Adrenal gland (tissue), 12 donors: ENCODE data around the gene SLC9C1. TPM values are rescaled to one million over a fixed set of nuclear protein-coding genes. Genes with fewer than 3 reads are reported as not detected.

Experiments used
- DNase-seq, 7 donors: peaks; one replicate each; pipeline ENCODE4 v3.0.0-alpha.2; 2019 to 2020
- H3K27ac ChIP-seq, 5 donors: fragments of 200-600 bp; sonication (generic) in 4 of 5; 1 replicate in 3 of 5; 2 replicates in 2 of 5; pipeline versions ENCODE4 v1.5.1 to v1.8.0; 2016 to 2020; ENCODE audit warnings: mild to moderate bottlenecking in 1 of 5
- H3K27me3 ChIP-seq: fragments of 200-600 bp; 2 replicates; pipeline ENCODE4 v1.8.0; 2021
- H3K36me3 ChIP-seq, 2 donors: fragments of 200-600 bp; replicated peaks in 1 of 2; 1 replicate in 1 of 2; 2 replicates in 1 of 2; pipeline versions ENCODE4 v1.5.1 to v1.8.0; 2018 to 2022
- H3K4me1 ChIP-seq, 2 donors: fragments of 200-600 bp; replicated peaks in 1 of 2; 1 replicate in 1 of 2; 2 replicates in 1 of 2; pipeline versions ENCODE4 v1.5.1 to v1.8.0; 2018 to 2021
- H3K4me3 ChIP-seq, 4 donors: fragments of 200-600 bp; sonication (generic) in 3 of 4; one replicate each; pipeline ENCODE4 v1.5.1; 2016 to 2018
- H3K9me3 ChIP-seq, 3 donors: fragments of 200-600 bp; sonication (generic) in 1 of 3; replicated peaks in 1 of 3; 1 replicate in 2 of 3; 2 replicates in 1 of 3; pipeline versions ENCODE4 v1.5.1 to v1.8.0; 2016 to 2021
- CTCF ChIP-seq, 6 experiments: fragments of 450-650 bp in 4 of 6; fragments of 200-600 bp in 2 of 6; sonication (generic) in 1 of 6; IDR thresholded peaks; 1 replicate in 5 of 6; 2 replicates in 1 of 6; pipeline versions ENCODE4 v1.5.1 to v1.8.0; 2016 to 2021; ENCODE audit warnings: antibody characterized with exemption in 6 of 6, mild to moderate bottlenecking in 2 of 6, moderate library complexity in 1 of 6
- POLR2A ChIP-seq, 2 donors: fragments of 450-650 bp; IDR thresholded peaks; one replicate each; pipeline ENCODE4 v1.6.1; 2017; ENCODE audit warnings: antibody characterized with exemption in 2 of 2, mild to moderate bottlenecking in 2 of 2, moderate library complexity in 1 of 2
- WGBS, 4 donors: extraction: QIAGEN DNeasy Blood & Tissue Kit in 2 of 4; methylation state at CpG; one replicate each; pipeline versions ENCODE4 v1.1.5 to v1.1.7; 2013 to 2017; 5-methylcytosine and 5-hydroxymethylcytosine counted together
- intact Hi-C, 2 donors: fragments of 100-400 bp; cut with DNase I; formaldehyde crosslinking; loops; one replicate each; pipeline versions ENCODE4 v1.14.1 to v1.15.0; 2022 to 2023
- polyA plus RNA-seq, 3 donors: library from polyadenylated mRNA; stranded (reverse); fragments of 200-250 nt in 2 of 3; fragments of 350-450 nt in 1 of 3; fragmentation: Illumina TruSeq in 1 of 3; extraction: RNeasy Lipid Tissue Mini Kit (QIAGEN cat#74804) in 1 of 3; gene quantifications; one replicate each; pipeline ENCODE4 v1.2.3, GENCODE V29; 2013 to 2014
- total RNA-seq, 9 donors: library from RNA; depleted of rRNA in 4 of 9; stranded (reverse); fragments of >200 nt in 4 of 9; fragments of 120-200 nt in 1 of 9; fragmentation: NEBNext Ultra II Directional in 1 of 9; extraction: Animal tissue kit (Norgen Biotek cat#: 25700) in 1 of 9; gene quantifications; one replicate each; pipeline versions ENCODE4 v1.1.0 to v1.2.4, GENCODE V29; 2013 to 2023
- donor health status: healthy with polysubstance abuse.
- donor health status: Bipolar disorder and iron deficiency.
- donor health status: DM: yes; HTN: yes; CAD: no.
- donor health status: DM: no; HTN: no; CAD: no.
- donor health status: DM: no; HTN: no; CAD: no.
- donor health status: DM: yes; HTN: yes; CAD: no.

SLC9C1 gene
- total and polyA plus RNA-seq, 12 donors: 0.72 TPM; not detected in 11

GRCh38 chr3:112333381-112334317 lies 39.6 kb upstream of the SLC9C1 start:
- DNase-seq: no peak
- Histone ChIP-seq H3K27me3 (no peaks in the 10 kb centered on the region), H3K27ac (peak overlapping the region in 2 of 5 donors; percentile 12 to 80), H3K9me3 (peaks cover 0 to 5% (median 0%) of the 10 kb centered on the region in 3 donors), H3K4me1 (no peaks in the 10 kb centered on the region), H3K36me3 (no peaks in the 10 kb centered on the region), H3K4me3 (peak overlapping the region in 2 of 4 donors; percentile 4 to 41)
- TF ChIP-seq CTCF (IDR thresholded peaks at IDR 0.05) (no peak), POLR2A (IDR thresholded peaks at IDR 0.05) (no peak)
- intact Hi-C loops: no loop called here
- WGBS, 4 donors: 8 to 51% (median 33%) methylated on average over 11 to 23 of the region's 23 CpGs

GRCh38 chr3:112333002-112333380 lies 39.0 kb upstream of the SLC9C1 start, which contains the start of gene CD200:
Gene CD200, plus strand, starts transcription at chr3:112333156. Its CDS starts 57 bp downstream, at chr3:112333213.
- Histone ChIP-seq H3K36me3 (no peaks in the 10 kb centered on the region), H3K27me3 (no peaks in the 10 kb centered on the region), H3K9me3 (peaks cover 0 to 5% (median 0%) of the 10 kb centered on the region in 3 donors), H3K27ac (peak within 1 kb of the TSS in 2 of 5 donors; percentile 12 to 80), H3K4me3 (peak within 1 kb of the TSS in 2 of 4 donors; percentile 4 to 41), H3K4me1 (no peaks in the 10 kb centered on the region)
- WGBS, 4 donors: 4 to 45% (median 30%) methylated on average over 17 to 28 of the region's 28 CpGs
- peak in 6 of 7 donors; percentile 7 to 79 (median 28) for DNase-seq
- TF ChIP-seq POLR2A (IDR thresholded peaks at IDR 0.05): no peak
- TF ChIP-seq CTCF (IDR thresholded peaks at IDR 0.05): no peak
- intact Hi-C loops: no loop called here

GRCh38 chr3:112331851-112332250 lies 37.8 kb upstream of the SLC9C1 start:
- H3K4me3 ChIP-seq: no peak overlapping the region
- TF ChIP-seq CTCF (IDR thresholded peaks at IDR 0.05) (no peak), POLR2A (IDR thresholded peaks at IDR 0.05) (no peak)
- intact Hi-C loops: no loop called here
- H3K4me1 ChIP-seq: no peaks in the 10 kb centered on the region
- H3K27me3 ChIP-seq: no peaks in the 10 kb centered on the region
- WGBS, 4 donors: 84 to 92% (median 90%) methylated on average over 4 of the region's 4 CpGs
- no peak for DNase-seq
- H3K9me3 ChIP-seq: peaks cover 0 to 5% (median 0%) of the 10 kb centered on the region in 3 donors
- H3K27ac ChIP-seq: no peak overlapping the region
- H3K36me3 ChIP-seq: no peaks in the 10 kb centered on the region

GRCh38 chr3:112327371-112327951 lies 33.4 kb upstream of the SLC9C1 start:
- WGBS, 4 donors: 11 to 15% (median 13%) methylated on average over 2 of the region's 2 CpGs
- Histone ChIP-seq H3K4me3 (no peak overlapping the region), H3K9me3 (peaks cover 0 to 5% (median 0%) of the 10 kb centered on the region in 3 donors), H3K36me3 (no peaks in the 10 kb centered on the region), H3K27ac (no peak overlapping the region), H3K27me3 (no peaks in the 10 kb centered on the region), H3K4me1 (no peaks in the 10 kb centered on the region)
- TF ChIP-seq POLR2A (IDR thresholded peaks at IDR 0.05) (no peak), CTCF (IDR thresholded peaks at IDR 0.05) (peak in 5 of 6 experiments; percentile 16 to 55 (median 53))
- intact Hi-C loops: no loop called here
- peak in 3 of 7 donors; percentile 23 to 24 (median 24) for DNase-seq
